Measurements from ENCODE around the gene KCNG4. TPM values are rescaled to one million over a fixed set of nuclear protein-coding genes. Genes with fewer than 3 reads are reported as not detected.

Gene KCNG4
- polyA plus RNA-seq, 1 donor (not counting 4 experiments of a cell fraction or from before 2014, with no cell fraction given) = not detected

- FAIRE-seq (no peak), DNase-seq (ENCODE audit: low read depth, low spot score) (no peak)
- Histone ChIP-seq H3K4me1 (ENCODE audit: control insufficient read depth, extremely low read depth, insufficient read depth, low read length) (peaks cover 6% of the 10 kb centered on the region), H3K27ac (ENCODE audit: control insufficient read depth, insufficient read depth, low read length) (no peak overlapping the region), H3K27me3 (ENCODE audit: control insufficient read depth, extremely low read depth, insufficient read depth, low read length) (no peaks in the 10 kb centered on the region), H3K9me1 (ENCODE audit: control insufficient read depth, extremely low read depth, insufficient read depth, low read length) (no peaks in the 10 kb centered on the region), H3K9me3 (ENCODE audit: control insufficient read depth, low read depth, low read length) (no peaks in the 10 kb centered on the region), H4K20me1 (ENCODE audit: control insufficient read depth, extremely low read depth, insufficient read depth, low read length) (peaks cover 2% of the 10 kb centered on the region), H3K9ac (ENCODE audit: control insufficient read depth, extremely low read depth, insufficient read depth, low read length) (no peak overlapping the region), H2AFZ (ENCODE audit: control insufficient read depth, low read length) (no peak overlapping the region), H3K79me2 (ENCODE audit: control insufficient read depth, insufficient read depth, low read length) (peaks cover 34% of the 10 kb centered on the region), H3K4me3 (ENCODE audit: control insufficient read depth in 2 of 3, extremely low read depth in 1 of 3, insufficient read depth in 2 of 3, low read depth in 1 of 3, low read length in 3 of 3) (no peak overlapping the region), H3K4me2 (ENCODE audit: control insufficient read depth, extremely low read depth, insufficient read depth, low read depth, low read length) (no peak overlapping the region), H3K36me3 (ENCODE audit: control insufficient read depth in 2 of 2, extremely low read depth in 1 of 2, insufficient read depth in 2 of 2, low read length in 2 of 2) (peaks cover 15 to 24% of the 10 kb centered on the region in 2 experiments)
- TF ChIP-seq EZH2 (IDR thresholded peaks at IDR 0.05; ENCODE audit: low read length) (no peak), CTCF (optimal IDR thresholded peaks at IDR 0.05 in 1 of 3, IDR thresholded peaks at IDR 0.05 in 1 of 3, conservative IDR thresholded peaks at IDR 0.05 in 1 of 3; ENCODE audit: extremely low read depth in 1 of 3, insufficient read depth in 2 of 3, low read length in 3 of 3) (no peak)
- dilution Hi-C loops (cut with MboI; ENCODE audit: extremely low pct_ligation_motif_present, low sequenced_read_pairs) = no loop called here
Observed at GRCh38 chr16:84182680-84183571, 56.9 kb downstream of the KCNG4 start.

- H2AFZ ChIP-seq (ENCODE audit: control insufficient read depth, low read length) = no peak overlapping the region
Observed at GRCh38 chr16:84182104-84182503, 57.7 kb downstream of the KCNG4 start.

More at GRCh38 chr16:84182104-84182503, 57.7 kb downstream of the KCNG4 start:
- FAIRE-seq (no peak), DNase-seq (ENCODE audit: low read depth, low spot score) (no peak)
- Histone ChIP-seq H3K79me2 (ENCODE audit: control insufficient read depth, insufficient read depth, low read length) (peaks cover 34% of the 10 kb centered on the region), H3K27ac (ENCODE audit: control insufficient read depth, insufficient read depth, low read length) (no peak overlapping the region), H3K9me1 (ENCODE audit: control insufficient read depth, extremely low read depth, insufficient read depth, low read length) (no peaks in the 10 kb centered on the region), H3K4me2 (ENCODE audit: control insufficient read depth, extremely low read depth, insufficient read depth, low read depth, low read length) (no peak overlapping the region), H4K20me1 (ENCODE audit: control insufficient read depth, extremely low read depth, insufficient read depth, low read length) (peaks cover 2% of the 10 kb centered on the region), H3K4me3 (ENCODE audit: control insufficient read depth in 2 of 3, extremely low read depth in 1 of 3, insufficient read depth in 2 of 3, low read depth in 1 of 3, low read length in 3 of 3) (no peak overlapping the region), H3K9ac (ENCODE audit: control insufficient read depth, extremely low read depth, insufficient read depth, low read length) (no peak overlapping the region), H3K4me1 (ENCODE audit: control insufficient read depth, extremely low read depth, insufficient read depth, low read length) (peaks cover 14% of the 10 kb centered on the region), H3K36me3 (ENCODE audit: control insufficient read depth in 2 of 2, extremely low read depth in 1 of 2, insufficient read depth in 2 of 2, low read length in 2 of 2) (peaks cover 15 to 26% of the 10 kb centered on the region in 2 experiments), H3K9me3 (ENCODE audit: control insufficient read depth, low read depth, low read length) (no peaks in the 10 kb centered on the region), H3K27me3 (ENCODE audit: control insufficient read depth, extremely low read depth, insufficient read depth, low read length) (no peaks in the 10 kb centered on the region)
- TF ChIP-seq CTCF (optimal IDR thresholded peaks at IDR 0.05 in 1 of 3, IDR thresholded peaks at IDR 0.05 in 1 of 3, conservative IDR thresholded peaks at IDR 0.05 in 1 of 3; ENCODE audit: extremely low read depth in 1 of 3, insufficient read depth in 2 of 3, low read length in 3 of 3) = no peak
- no peak for TF ChIP-seq EZH2 (IDR thresholded peaks at IDR 0.05; ENCODE audit: low read length)
- dilution Hi-C loops (cut with MboI; ENCODE audit: extremely low pct_ligation_motif_present, low sequenced_read_pairs) = no loop called here

Measured in keratinocyte (primary cell).